Measurements from ENCODE around the gene TRMU. TPM values are rescaled to one million over a fixed set of nuclear protein-coding genes. Genes with fewer than 3 reads are reported as not detected.

TRMU gene
- total and polyA plus RNA-seq, 4 donors, result 24.1 to 42.3 (median 34.0) TPM

- TF ChIP-seq CTCF (IDR thresholded peaks at IDR 0.05; ENCODE audit: control extremely low read depth, extremely low read depth), result peak; percentile 39
- H3K4me1 ChIP-seq (ENCODE audit: control insufficient read depth in 5 of 5, insufficient read depth in 5 of 5, low read length in 5 of 5), result peaks cover 0 to 3% (median 0%) of the 10 kb centered on the region in 5 donors
- WGBS, 2 donors, result 56 to 60% methylated on average over 22 of the region's 22 CpGs
- peaks cover 0 to 3% (median 1%) of the 10 kb centered on the region in 4 donors for H3K9me3 ChIP-seq (ENCODE audit: control insufficient read depth in 4 of 4, insufficient read depth in 3 of 4, low read length in 3 of 4)
- H3K9ac ChIP-seq (ENCODE audit: insufficient read depth in 1 of 2, low read length in 2 of 2), result no peak overlapping the region
- peaks cover 7 to 75% (median 34%) of the 10 kb centered on the region in 4 donors for H3K36me3 ChIP-seq (ENCODE audit: control insufficient read depth in 4 of 4, insufficient read depth in 4 of 4, low read length in 4 of 4)
- H3K27ac ChIP-seq (ENCODE audit: low read depth in 1 of 2, low read length in 1 of 2), result no peak overlapping the region
- DNase-seq (peak; percentile 69 to 73 (median 73)), ATAC-seq (ENCODE audit: insufficient read depth, low FRiP score) (no peak)
- H3K27me3 ChIP-seq (ENCODE audit: control insufficient read depth in 3 of 3, insufficient read depth in 3 of 3, low read length in 2 of 3), result no peaks in the 10 kb centered on the region
- no peak overlapping the region for H3K4me3 ChIP-seq
Measured at GRCh38 chr22:46355369-46355995, 20.0 kb downstream of the TRMU start.

- TF ChIP-seq CTCF (IDR thresholded peaks at IDR 0.05; ENCODE audit: control extremely low read depth, extremely low read depth), result no peak
- Histone ChIP-seq H3K27me3 (ENCODE audit: control insufficient read depth in 3 of 3, insufficient read depth in 3 of 3, low read length in 2 of 3) (no peaks in the 10 kb centered on the region), H3K4me3 (no peak overlapping the region), H3K9me3 (ENCODE audit: control insufficient read depth in 4 of 4, insufficient read depth in 3 of 4, low read length in 3 of 4) (peaks cover 0 to 3% (median 1%) of the 10 kb centered on the region in 4 donors), H3K27ac (ENCODE audit: low read depth in 1 of 2, low read length in 1 of 2) (no peak overlapping the region), H3K36me3 (ENCODE audit: control insufficient read depth in 4 of 4, insufficient read depth in 4 of 4, low read length in 4 of 4) (peaks cover 5 to 69% (median 29%) of the 10 kb centered on the region in 4 donors), H3K9ac (ENCODE audit: insufficient read depth in 1 of 2, low read length in 2 of 2) (no peak overlapping the region), H3K4me1 (ENCODE audit: control insufficient read depth in 5 of 5, insufficient read depth in 5 of 5, low read length in 5 of 5) (peaks cover 0 to 3% (median 0%) of the 10 kb centered on the region in 5 donors)
- 90% methylated on average over 12 of the region's 12 CpGs for WGBS, 2 donors
- ATAC-seq (ENCODE audit: insufficient read depth, low FRiP score), result no peak
- DNase-seq, result no peak
Measured at GRCh38 chr22:46355996-46356471, 20.5 kb downstream of the TRMU start.

- no peak for DNase-seq
- Histone ChIP-seq H3K36me3 (ENCODE audit: control insufficient read depth in 4 of 4, insufficient read depth in 4 of 4, low read length in 4 of 4) (peaks cover under 1 to 62% (median 29%) of the 10 kb centered on the region in 4 donors), H3K9ac (ENCODE audit: insufficient read depth in 1 of 2, low read length in 2 of 2) (no peak overlapping the region), H3K27me3 (ENCODE audit: control insufficient read depth in 3 of 3, insufficient read depth in 3 of 3, low read length in 2 of 3) (no peaks in the 10 kb centered on the region), H3K27ac (ENCODE audit: low read depth in 1 of 2, low read length in 1 of 2) (no peak overlapping the region), H3K4me3 (no peak overlapping the region), H3K4me1 (ENCODE audit: control insufficient read depth in 5 of 5, insufficient read depth in 5 of 5, low read length in 5 of 5) (peaks cover 0 to 3% (median 0%) of the 10 kb centered on the region in 5 donors), H3K9me3 (ENCODE audit: control insufficient read depth in 4 of 4, insufficient read depth in 3 of 4, low read length in 3 of 4) (peaks cover 0 to 3% (median 1%) of the 10 kb centered on the region in 4 donors)
- ATAC-seq (ENCODE audit: insufficient read depth, low FRiP score), result no peak
- WGBS, 2 donors, result 92 to 94% methylated on average over 23 of the region's 23 CpGs
- no peak for TF ChIP-seq CTCF (IDR thresholded peaks at IDR 0.05; ENCODE audit: control extremely low read depth, extremely low read depth)
Measured at GRCh38 chr22:46356496-46357480, 21.3 kb downstream of the TRMU start.

Data from lung (tissue), 12 donors.